HepG2 (cell line): ENCODE results near the gene EFNA2. TPM values are rescaled to one million over a fixed set of nuclear protein-coding genes. Genes with fewer than 3 reads are reported as not detected.
A peak's percentile ranks its signal among the peaks of the same experiment; 100 is the strongest.

Experiments
- AHR ChIP-seq: IDR thresholded peaks from 2 replicates; pipeline ENCODE4 v1.6.1; 2018; ENCODE audit warnings: missing genetic modification reagents, missing compliant biosample characterization
- ETS1 ChIP-seq: sonication (generic); formaldehyde crosslinking; IDR thresholded peaks from 2 replicates; pipeline ENCODE4 v1.4.0; 2020; ENCODE audit warnings: missing genetic modification reagents
- IKZF4 ChIP-seq: sonication (generic); formaldehyde crosslinking; IDR thresholded peaks from 2 replicates; pipeline ENCODE4 v1.5.1; 2020; ENCODE audit warnings: borderline replicate concordance, mild to moderate bottlenecking, low read depth, missing genetic modification reagents; ENCODE audit errors: not compliant biosample characterization
- MED8 ChIP-seq: sonication (generic); formaldehyde crosslinking; IDR thresholded peaks from 2 replicates; pipeline ENCODE4 v1.8.1; 2023; ENCODE audit warnings: mild to moderate bottlenecking, missing genetic modification reagents; ENCODE audit not compliant: insufficient replicate concordance
- NBN ChIP-seq: fragments of 450-650 bp; conservative IDR thresholded peaks from 2 replicates; pipeline ENCODE4 v1.6.1; 2017
- NFYB ChIP-seq: sonication (generic); formaldehyde crosslinking; IDR thresholded peaks from 2 replicates; pipeline ENCODE4 v1.4.0; 2020; ENCODE audit warnings: missing genetic modification reagents
- NKX3-1 ChIP-seq: sonication (generic); formaldehyde crosslinking; IDR thresholded peaks from 2 replicates; pipeline ENCODE4 v1.5.0; 2020; ENCODE audit warnings: missing genetic modification reagents
- NR3C1 ChIP-seq: sonication (generic); formaldehyde crosslinking; IDR thresholded peaks from 2 replicates; pipeline ENCODE4 v1.4.0; 2020; ENCODE audit warnings: missing genetic modification reagents
- ONECUT2 ChIP-seq: sonication (generic); formaldehyde crosslinking; IDR thresholded peaks from 2 replicates; pipeline ENCODE4 v1.4.0; 2020; ENCODE audit warnings: missing genetic modification reagents
- PAWR ChIP-seq: sonication (generic); formaldehyde crosslinking; IDR thresholded peaks from 2 replicates; pipeline ENCODE4 v1.4.0; 2020; ENCODE audit warnings: missing genetic modification reagents, mild to moderate bottlenecking, borderline replicate concordance
- PBX2 ChIP-seq: IDR thresholded peaks from 2 replicates; pipeline ENCODE4 v1.6.1; 2016; ENCODE audit warnings: control low read depth
- POLR2AphosphoS2 ChIP-seq: IDR thresholded peaks from 2 replicates; pipeline ENCODE4 v1.6.1; 2011; ENCODE audit warnings: low read depth, low read length, improper control_type of control experiment
- RARA ChIP-seq: IDR thresholded peaks from 2 replicates; pipeline ENCODE4 v1.6.1; 2016; ENCODE audit warnings: missing genetic modification reagents, missing compliant biosample characterization
- REL ChIP-seq: sonication (generic); formaldehyde crosslinking; conservative IDR thresholded peaks from 2 replicates; pipeline ENCODE4 v1.8.0; 2022; ENCODE audit warnings: mild to moderate bottlenecking, missing genetic modification reagents, moderate library complexity
- SPEN ChIP-seq: sonication (generic); formaldehyde crosslinking; IDR thresholded peaks from 2 replicates; pipeline ENCODE4 v1.5.1; 2020; ENCODE audit warnings: low read depth, mild to moderate bottlenecking, missing genetic modification reagents
- TERF1 ChIP-seq: sonication (generic); formaldehyde crosslinking; IDR thresholded peaks from 2 replicates; pipeline ENCODE4 v1.8.0; 2022; ENCODE audit warnings: mild to moderate bottlenecking, missing genetic modification reagents, moderate library complexity
- TFDP1 ChIP-seq: IDR thresholded peaks from 2 replicates; pipeline ENCODE4 v1.6.1; 2016; ENCODE audit warnings: missing compliant biosample characterization, missing genetic modification reagents, borderline replicate concordance
- TMF1 ChIP-seq: sonication (generic); formaldehyde crosslinking; IDR thresholded peaks from 2 replicates; pipeline ENCODE4 v1.8.1; 2022; ENCODE audit warnings: low read depth, missing genetic modification reagents
- ZBTB42 ChIP-seq: sonication (generic); formaldehyde crosslinking; IDR thresholded peaks from 2 replicates; pipeline ENCODE4 v1.5.0; 2020; ENCODE audit warnings: mild to moderate bottlenecking, missing genetic modification reagents
- ZNF326 ChIP-seq: sonication (generic); formaldehyde crosslinking; IDR thresholded peaks from 2 replicates; pipeline ENCODE4 v1.4.0; 2020; ENCODE audit warnings: missing genetic modification reagents, borderline replicate concordance
- ZNF484 ChIP-seq: sonication (generic); formaldehyde crosslinking; IDR thresholded peaks from 2 replicates; pipeline ENCODE4 v1.5.1; 2020; ENCODE audit warnings: mild to moderate bottlenecking, low read depth, missing genetic modification reagents, borderline replicate concordance
- ZNF563 ChIP-seq: sonication (generic); formaldehyde crosslinking; IDR thresholded peaks from 2 replicates; pipeline ENCODE4 v1.8.0; 2022; ENCODE audit warnings: mild to moderate bottlenecking, moderate library complexity, missing genetic modification reagents
- ZNF567 ChIP-seq: sonication (generic); formaldehyde crosslinking; IDR thresholded peaks from 2 replicates; pipeline ENCODE4 v1.8.1; 2023; ENCODE audit warnings: mild to moderate bottlenecking, missing genetic modification reagents, borderline replicate concordance
- ZNF569 ChIP-seq: sonication (generic); formaldehyde crosslinking; IDR thresholded peaks from 2 replicates; pipeline ENCODE4 v1.5.0; 2020; ENCODE audit warnings: mild to moderate bottlenecking, missing genetic modification reagents, moderate library complexity, borderline replicate concordance
- ZNF740 ChIP-seq: sonication (generic); formaldehyde crosslinking; IDR thresholded peaks from 2 replicates; pipeline ENCODE4 v1.4.0; 2020; ENCODE audit warnings: missing genetic modification reagents
- ZNF768 ChIP-seq: sonication (generic); formaldehyde crosslinking; IDR thresholded peaks from 2 replicates; pipeline ENCODE4 v1.4.0; 2020; ENCODE audit warnings: missing genetic modification reagents
- polyA plus RNA-seq, 8 experiments: library from polyadenylated mRNA; depleted of rRNA in 3 of 8; stranded (reverse) in 7 of 8; unstranded in 1 of 8; fragments of >200 nt; fragmentation: Illumina TruSeq in 4 of 8; extraction: Trizol in 4 of 8; gene quantifications; 2 replicates each; pipeline versions ENCODE4 v1.2.1 to v1.2.3, GENCODE V29; 2011 to 2016; ENCODE audit warnings: low read depth in 4 of 8, missing spikeins in 1 of 8, mixed read lengths in 1 of 8; ENCODE audit not compliant: insufficient read depth in 1 of 8
- total RNA-seq, 5 experiments: library from RNA; depleted of rRNA; stranded (reverse); fragments of >200 nt; fragmentation: Illumina TruSeq; extraction: Trizol; gene quantifications; 2 replicates each; pipeline ENCODE4 v1.2.3, GENCODE V29; 2016; ENCODE audit warnings: low read depth in 1 of 5

EFNA2 gene
- total and polyA plus RNA-seq, 2 of the 13 experiments (the other 11 are each of a cell fraction or from before 2014, with no cell fraction given): 6.0 to 9.9 TPM

- TF ChIP-seq TERF1: no peak
- TF ChIP-seq ETS1 (CRISPR knock-in tag): 0 out of 2 replicates have a peak, but pooled peaks have one; percentile 42
- peak; percentile 99 for TF ChIP-seq RARA (CRISPR knock-in tag)
- TF ChIP-seq MED8: peak; percentile 94
- TF ChIP-seq ZNF768: no peak
- TF ChIP-seq NKX3-1: no peak; the same call in 1 of the 2 replicates
- TF ChIP-seq POLR2AphosphoS2: no peak
- peak; percentile 36 for TF ChIP-seq NFYB
- TF ChIP-seq TMF1: no peak
- TF ChIP-seq PAWR (CRISPR knock-in tag): no peak
- TF ChIP-seq ZNF484 (CRISPR knock-in tag): no peak
- TF ChIP-seq ZNF569 (CRISPR knock-in tag): no peak
- TF ChIP-seq ZNF326 (CRISPR knock-in tag): no peak
- TF ChIP-seq REL: 0 out of 2 replicates have a peak, but pooled peaks have one; percentile 42
- no peak for TF ChIP-seq NR3C1 (CRISPR knock-in tag)
- 0 out of 2 replicates have a peak, but pooled peaks have one; percentile 18 for TF ChIP-seq ONECUT2
- TF ChIP-seq ZBTB42 (CRISPR knock-in tag): peak; percentile 61
- TF ChIP-seq ZNF567 (CRISPR knock-in tag): no peak
- peak; percentile 56; the same call in 1 of the 2 replicates for TF ChIP-seq ZNF563
- TF ChIP-seq PBX2 (CRISPR knock-in tag): peak; percentile 44; the same call in 1 of the 2 replicates
- TF ChIP-seq NBN: no peak
- no peak for TF ChIP-seq AHR (CRISPR knock-in tag)
- peak; percentile 65; the same call in 1 of the 2 replicates for TF ChIP-seq ZNF740
- peak; percentile 94; the same call in 1 of the 2 replicates for TF ChIP-seq SPEN (CRISPR knock-in tag)
- TF ChIP-seq IKZF4 (CRISPR knock-in tag): no peak
- peak; percentile 59; the same call in 1 of the 2 replicates for TF ChIP-seq TFDP1 (CRISPR knock-in tag)
These were observed 40.8 kb upstream of the EFNA2 start (continued) for GRCh38 chr19:1244693-1245451.
